Caco-2 (cell line): ENCODE data around the gene SLA2. TPM values are rescaled to one million over a fixed set of nuclear protein-coding genes. Genes with fewer than 3 reads are reported as not detected.

Experiments
- BruUV-seq: library from RNA; stranded (reverse); fragments of 400-500 nt; replicated peaks from 2 replicates; lab custom pipeline; 2021; lab: Mats Ljungman, UMichigan
- CTCF ChIA-PET: fragments of 300-600 bp; sonication (Branson Sonifier 250); formaldehyde crosslinking; loops from one replicate; lab custom pipeline; 2022; ENCODE audit warnings: antibody characterized with exemption; lab: Charles Lee
- POLR2A ChIA-PET: fragments of 300-600 bp; sonication (Branson Sonifier 250); formaldehyde crosslinking; loops from one replicate; lab custom pipeline; 2022; ENCODE audit warnings: antibody characterized with exemption; lab: Charles Lee
- DNase-seq, 2 experiments: peaks; one replicate each; pipeline versions ENCODE4 v3.0.0 to v3.0.0-alpha.2; 2020 to 2022
- H3K27me3 ChIP-seq: replicated peaks from 2 replicates; pipeline ENCODE4 v1.6.0; 2011; ENCODE audit warnings: low read length; ENCODE audit not compliant: control insufficient read depth, insufficient read depth
- H3K36me3 ChIP-seq: 2 replicates; pipeline ENCODE4 v1.5.1; 2011; ENCODE audit warnings: low read length; ENCODE audit not compliant: control insufficient read depth, insufficient read depth
- H3K4me1 ChIP-seq: fragments of 250-450 bp; sonication (Bioruptor Pico); 2 replicates; pipeline ENCODE4 v1.5.1; 2020; ENCODE audit warnings: mild to moderate bottlenecking
- H3K4me3 ChIP-seq: 2 replicates; pipeline ENCODE4 v1.5.1; 2011; ENCODE audit warnings: low read depth, mild to moderate bottlenecking, control low read depth, low read length
- H3K9me3 ChIP-seq: fragments of 250-450 bp; sonication (Bioruptor Pico); 2 replicates; pipeline ENCODE4 v1.5.1; 2020; ENCODE audit warnings: mild to moderate bottlenecking, moderate library complexity
- H3K27ac Mint-ChIP-seq: one replicate; pipeline ENCODE4 v1.8.0; 2022; ENCODE audit warnings: mixed read lengths; ENCODE audit not compliant: unreplicated experiment
- H3K27me3 Mint-ChIP-seq: one replicate; pipeline ENCODE4 v1.8.0; 2022; ENCODE audit warnings: mixed read lengths; ENCODE audit not compliant: insufficient read depth, unreplicated experiment
- H3K36me3 Mint-ChIP-seq: one replicate; pipeline ENCODE4 v1.8.0; 2022; ENCODE audit warnings: mild to moderate bottlenecking, mixed read lengths; ENCODE audit not compliant: insufficient read depth, unreplicated experiment
- H3K4me1 Mint-ChIP-seq: one replicate; pipeline ENCODE4 v1.8.0; 2022; ENCODE audit warnings: low read depth, mixed read lengths; ENCODE audit not compliant: unreplicated experiment
- H3K4me3 Mint-ChIP-seq: one replicate; pipeline ENCODE4 v1.8.0; 2022; ENCODE audit warnings: mild to moderate bottlenecking, moderate library complexity, mixed read lengths; ENCODE audit not compliant: unreplicated experiment
- H3K9me3 Mint-ChIP-seq: one replicate; pipeline ENCODE4 v1.8.0; 2022; ENCODE audit warnings: mixed read lengths; ENCODE audit not compliant: unreplicated experiment
- intact Hi-C: fragments of 100-400 bp; cut with micrococcal nuclease; formaldehyde crosslinking; loops from one replicate; pipeline ENCODE4 v1.10.0; 2022; ENCODE audit not compliant: unreplicated experiment
- total RNA-seq: library from RNA; stranded (reverse); gene quantifications from 2 replicates; pipeline ENCODE4 v1.2.3, GENCODE V29; 2022
- TF ChIP-seq, protein P1 (sequence below), 2 experiments: fragments of 200-600 bp in 1 of 2; IDR thresholded peaks; 1 replicate in 1 of 2; 2 replicates in 1 of 2; pipeline versions ENCODE4 v1.5.1 to v1.8.0; 2011 to 2022; ENCODE audit warnings: antibody characterized with exemption in 1 of 2, control low read depth in 1 of 2, inconsistent platforms in 1 of 2, low read depth in 1 of 2, low read length in 1 of 2, mild to moderate bottlenecking in 1 of 2, moderate library complexity in 1 of 2; ENCODE audit not compliant: insufficient read depth in 1 of 2, severe bottlenecking in 1 of 2, unreplicated experiment in 1 of 2

SLA2 gene
- total RNA-seq, 1 experiment from 2014 or later, result 0.20 TPM

DNA sequence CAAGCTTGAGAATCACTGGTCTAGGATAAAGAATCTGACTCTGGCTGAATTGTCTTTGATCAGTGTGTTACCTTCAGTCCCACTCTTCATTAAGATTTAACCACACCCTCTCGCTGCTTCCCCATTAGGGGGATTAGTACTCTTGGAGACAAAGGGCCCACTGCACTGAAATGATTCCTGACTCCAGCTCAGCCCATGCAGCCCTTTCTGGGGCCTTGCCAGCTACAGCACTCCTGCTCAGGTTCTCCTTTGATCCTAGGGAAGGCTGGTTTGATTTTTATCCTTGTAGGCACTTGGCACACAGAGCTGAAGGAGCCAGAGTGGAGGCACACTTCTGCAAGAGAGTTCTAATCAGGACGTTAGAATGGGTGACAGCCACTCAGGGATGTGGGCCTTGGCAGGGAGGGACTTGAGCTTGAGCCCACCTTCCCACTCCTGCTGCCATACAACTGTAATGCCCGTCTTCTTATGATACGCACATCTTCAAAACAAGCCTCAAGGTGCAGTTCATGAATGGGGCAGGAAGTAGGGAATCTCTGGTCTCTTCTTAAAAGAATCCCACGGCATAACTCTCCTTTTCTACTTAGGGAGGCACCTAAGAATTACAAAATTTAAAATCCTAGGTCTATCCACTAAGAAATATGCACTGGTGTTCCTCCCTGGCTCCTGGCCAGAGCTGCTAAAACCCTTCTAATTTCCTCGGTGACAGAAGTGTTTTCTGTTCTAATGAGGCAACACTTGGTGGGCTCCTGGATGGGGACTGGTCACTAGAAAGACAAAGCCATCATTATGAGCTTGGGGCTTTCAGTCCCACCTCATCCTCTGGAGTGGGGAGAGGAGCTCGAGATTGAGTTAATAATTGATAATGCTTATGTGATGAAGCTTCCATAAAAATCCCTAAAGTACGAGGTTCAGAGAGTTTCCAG, 1.5 kb upstream of the SLA2 start:
- Mint-ChIP-seq H3K27ac (peak overlapping the region; percentile 5), H3K36me3 (peaks cover 9% of the 10 kb centered on the region), H3K9me3 (no peaks in the 10 kb centered on the region), H3K4me3 (no peak overlapping the region), H3K4me1 (peaks cover 9% of the 10 kb centered on the region), H3K27me3 (no peaks in the 10 kb centered on the region)
- POLR2A ChIA-PET, result interaction anchor here (0.6 kb wide), 1 partner anchor 891 kb away, joined by 3 read pairs; no protein-coding TSS in a partner anchor
- no peaks in the 10 kb centered on the region for H3K36me3 ChIP-seq
- H3K4me1 ChIP-seq, result peaks cover 10% of the 10 kb centered on the region
- no peak overlapping the region for H3K4me3 ChIP-seq
- no TSS peak for BruUV-seq
- DNase-seq, result no peak
- no peaks in the 10 kb centered on the region for H3K9me3 ChIP-seq
- TF ChIP-seq, protein P1, sequence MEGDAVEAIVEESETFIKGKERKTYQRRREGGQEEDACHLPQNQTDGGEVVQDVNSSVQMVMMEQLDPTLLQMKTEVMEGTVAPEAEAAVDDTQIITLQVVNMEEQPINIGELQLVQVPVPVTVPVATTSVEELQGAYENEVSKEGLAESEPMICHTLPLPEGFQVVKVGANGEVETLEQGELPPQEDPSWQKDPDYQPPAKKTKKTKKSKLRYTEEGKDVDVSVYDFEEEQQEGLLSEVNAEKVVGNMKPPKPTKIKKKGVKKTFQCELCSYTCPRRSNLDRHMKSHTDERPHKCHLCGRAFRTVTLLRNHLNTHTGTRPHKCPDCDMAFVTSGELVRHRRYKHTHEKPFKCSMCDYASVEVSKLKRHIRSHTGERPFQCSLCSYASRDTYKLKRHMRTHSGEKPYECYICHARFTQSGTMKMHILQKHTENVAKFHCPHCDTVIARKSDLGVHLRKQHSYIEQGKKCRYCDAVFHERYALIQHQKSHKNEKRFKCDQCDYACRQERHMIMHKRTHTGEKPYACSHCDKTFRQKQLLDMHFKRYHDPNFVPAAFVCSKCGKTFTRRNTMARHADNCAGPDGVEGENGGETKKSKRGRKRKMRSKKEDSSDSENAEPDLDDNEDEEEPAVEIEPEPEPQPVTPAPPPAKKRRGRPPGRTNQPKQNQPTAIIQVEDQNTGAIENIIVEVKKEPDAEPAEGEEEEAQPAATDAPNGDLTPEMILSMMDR (IDR thresholded peaks at IDR 0.05; ENCODE audit: insufficient read depth in 1 of 2, low read depth in 1 of 2, low read length in 1 of 2, severe bottlenecking in 1 of 2, unreplicated experiment in 1 of 2), result no peak
- H3K27me3 ChIP-seq, result no peaks in the 10 kb centered on the region
- CTCF ChIA-PET, result interaction anchor here (1.1 kb wide), 1 partner anchor 42 kb away, joined by 9 read pairs; the partner anchor contains the start of gene RAB5IF
- intact Hi-C loops, result loop anchor here (2.0 kb wide), 1 partner anchor 23 kb away; no protein-coding TSS in a partner anchor

- POLR2A ChIA-PET, result no interaction called here
- H3K4me3 Mint-ChIP-seq, result no peak overlapping the region
- no peaks in the 10 kb centered on the region for H3K36me3 ChIP-seq
- intact Hi-C loops, result loop anchor here (2.0 kb wide), 1 partner anchor 24 kb away; no protein-coding TSS in a partner anchor
- H3K4me1 ChIP-seq, result peaks cover 11% of the 10 kb centered on the region
- no peak overlapping the region for H3K4me3 ChIP-seq
- TF ChIP-seq, protein P1 (IDR thresholded peaks at IDR 0.05; ENCODE audit: insufficient read depth in 1 of 2, low read depth in 1 of 2, low read length in 1 of 2, severe bottlenecking in 1 of 2, unreplicated experiment in 1 of 2), result no peak
- no TSS peak for BruUV-seq
- no peaks in the 10 kb centered on the region for H3K9me3 ChIP-seq
- H3K4me1 Mint-ChIP-seq, result peaks cover 9% of the 10 kb centered on the region
- H3K9me3 Mint-ChIP-seq, result no peaks in the 10 kb centered on the region
- H3K27ac Mint-ChIP-seq, result no peak overlapping the region
- H3K27me3 Mint-ChIP-seq, result no peaks in the 10 kb centered on the region
- CTCF ChIA-PET, result interaction anchor here (1.1 kb wide), 1 partner anchor 41 kb away, joined by 9 read pairs; the partner anchor contains the start of gene RAB5IF
- peaks cover 15% of the 10 kb centered on the region for H3K36me3 Mint-ChIP-seq
- H3K27me3 ChIP-seq, result no peaks in the 10 kb centered on the region
- no peak for DNase-seq
These were observed 682 bp upstream of the SLA2 start for GRCh38 chr20:36646678-36647077.

DNA sequence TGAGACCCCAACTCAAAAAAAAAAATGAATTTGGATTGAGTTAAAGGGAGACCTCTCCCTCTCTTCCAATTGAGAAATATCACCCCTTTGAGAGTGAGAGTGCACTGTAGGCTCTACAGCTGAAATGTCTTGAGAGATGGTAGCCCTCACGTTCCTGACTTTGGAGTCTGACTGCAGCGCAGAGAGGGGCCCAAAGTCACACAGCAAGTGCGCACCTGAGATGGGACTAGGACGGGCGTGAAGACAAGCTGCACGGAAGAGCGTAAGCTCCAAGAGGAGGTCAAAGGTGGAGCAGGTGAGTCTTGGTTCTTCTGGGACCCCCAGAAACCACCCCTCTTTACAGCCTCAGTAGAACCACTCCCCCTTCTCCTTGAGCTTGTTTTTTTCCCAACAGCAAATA, 643 bp downstream of the SLA2 start:
- no peaks in the 10 kb centered on the region for H3K9me3 ChIP-seq
- Mint-ChIP-seq H3K27me3 (no peaks in the 10 kb centered on the region), H3K36me3 (peaks cover 15% of the 10 kb centered on the region), H3K9me3 (no peaks in the 10 kb centered on the region), H3K4me3 (no peak overlapping the region), H3K27ac (no peak overlapping the region), H3K4me1 (peaks cover 9% of the 10 kb centered on the region)
- no peaks in the 10 kb centered on the region for H3K27me3 ChIP-seq
- no peak overlapping the region for H3K4me3 ChIP-seq
- ChIA-PET POLR2A (no interaction called here), CTCF (no interaction called here)
- intact Hi-C loops, result no loop called here
- H3K36me3 ChIP-seq, result no peaks in the 10 kb centered on the region
- H3K4me1 ChIP-seq, result peaks cover 11% of the 10 kb centered on the region
- BruUV-seq, result no TSS peak
- TF ChIP-seq, protein P1 (IDR thresholded peaks at IDR 0.05; ENCODE audit: insufficient read depth in 1 of 2, low read depth in 1 of 2, low read length in 1 of 2, severe bottlenecking in 1 of 2, unreplicated experiment in 1 of 2), result no peak
- DNase-seq, result no peak
